Stimulated activated CD8-positive, alpha-beta memory T cell treated with anti-CD3 and anti-CD28 coated beads, Interleukin-7, amount 100 ng/mL, for 48 hours (primary cell): ENCODE measurements around the gene ASTN2.
"Not testable (repeated sequence)": the region's sequence is repeated elsewhere in the genome, so short reads cannot be mapped to it uniquely, and the experiment has no call there.

Experiments used
- DNase-seq, 2 donors: peaks; one replicate each; pipeline ENCODE4 v3.0.0-alpha.2; 2020; ENCODE audit warnings: low read depth in 1 of 2; ENCODE audit errors: extremely low read depth in 1 of 2

The ASTN2 gene

GRCh38 chr9:116837018-116837989 is 577.6 kb downstream of the ASTN2 start:
- DNase-seq = no peak

- not testable (repeated sequence) for DNase-seq
Observed at GRCh38 chr9:116830321-116830720, 584.5 kb downstream of the ASTN2 start.

GRCh38 chr9:116821633-116822229 is 593.1 kb downstream of the ASTN2 start:
- DNase-seq = no peak

- DNase-seq = no peak
Observed at GRCh38 chr9:116819116-116819515, 595.7 kb downstream of the ASTN2 start.

- no peak for DNase-seq
Observed at GRCh38 chr9:116817762-116818161, 597.1 kb downstream of the ASTN2 start.

- no peak for DNase-seq
Observed at GRCh38 chr9:116816484-116816883, 598.4 kb downstream of the ASTN2 start.

- no peak for DNase-seq
Observed at GRCh38 chr9:116815835-116816234, 599.0 kb downstream of the ASTN2 start.

- no peak for DNase-seq
Observed at GRCh38 chr9:116813031-116813300, 601.9 kb downstream of the ASTN2 start.

- no peak for DNase-seq
Observed at GRCh38 chr9:116812231-116813030, 602.4 kb downstream of the ASTN2 start.

- DNase-seq = no peak
Observed at GRCh38 chr9:116809656-116810055, 605.2 kb downstream of the ASTN2 start.

- DNase-seq = no peak
Observed at GRCh38 chr9:116806075-116806474, 608.8 kb downstream of the ASTN2 start.

- no peak for DNase-seq
Observed at GRCh38 chr9:116800885-116801284, 614.0 kb downstream of the ASTN2 start.

GRCh38 chr9:116800074-116800473 is 614.8 kb downstream of the ASTN2 start:
- DNase-seq = no peak

- DNase-seq = no peak
Observed at GRCh38 chr9:116798521-116798920, 616.3 kb downstream of the ASTN2 start.

GRCh38 chr9:116797276-116797675 is 617.6 kb downstream of the ASTN2 start:
- DNase-seq = no peak

GRCh38 chr9:116796669-116797068 is 618.2 kb downstream of the ASTN2 start:
- no peak for DNase-seq

- DNase-seq = no peak
Observed at GRCh38 chr9:116795821-116796220, 619.0 kb downstream of the ASTN2 start.

- no peak for DNase-seq
Observed at GRCh38 chr9:116792271-116792670, 622.6 kb downstream of the ASTN2 start.

- DNase-seq = no peak
Observed at GRCh38 chr9:116791326-116791725, 623.5 kb downstream of the ASTN2 start.

- DNase-seq = no peak
Observed at GRCh38 chr9:116789081-116789480, 625.8 kb downstream of the ASTN2 start.

GRCh38 chr9:116786737-116787136 is 628.1 kb downstream of the ASTN2 start:
- no peak for DNase-seq

- no peak for DNase-seq
Observed at GRCh38 chr9:116777116-116777515, 637.7 kb downstream of the ASTN2 start.
